Spinal cord (tissue), 10 donors: ENCODE data around the gene ESRRG. TPM values are rescaled to one million over a fixed set of nuclear protein-coding genes. Genes with fewer than 3 reads are reported as not detected.
A peak's percentile ranks its signal among the peaks of the same experiment; 100 is the strongest.
"Not testable (repeated sequence)": the region's sequence is repeated elsewhere in the genome, so short reads cannot be mapped to it uniquely, and the experiment has no call there.

Experiments used
- DNase-seq, 6 donors: peaks; one replicate each; pipeline versions ENCODE4 v3.0.0 to v3.0.0-alpha.2; 2013 to 2015; ENCODE audit warnings: low spot score in 6 of 6, low read depth in 4 of 6
- H3K27ac ChIP-seq: one replicate; pipeline ENCODE4 v1.5.1; 2013; ENCODE audit warnings: low read depth, low read length, control low read depth
- H3K27me3 ChIP-seq: one replicate; pipeline ENCODE4 v1.6.1; 2013; ENCODE audit warnings: low read length; ENCODE audit not compliant: control insufficient read depth, insufficient read depth
- H3K36me3 ChIP-seq: one replicate; pipeline ENCODE4 v1.6.1; 2013; ENCODE audit warnings: low read length; ENCODE audit not compliant: control insufficient read depth, insufficient read depth
- H3K4me1 ChIP-seq: one replicate; pipeline ENCODE4 v1.6.1; 2013; ENCODE audit warnings: low read length; ENCODE audit not compliant: control insufficient read depth, insufficient read depth
- H3K4me3 ChIP-seq: one replicate; pipeline ENCODE4 v1.5.1; 2013; ENCODE audit warnings: low read depth, low read length, control low read depth
- H3K9me3 ChIP-seq: one replicate; pipeline ENCODE4 v1.6.1; 2013; ENCODE audit warnings: low read length; ENCODE audit not compliant: control insufficient read depth, insufficient read depth
- WGBS: methylation state at CpG from one replicate; pipeline ENCODE4 v1.1.5; 2013; ENCODE audit warnings: missing lambda C conversion rate; ENCODE audit not compliant: insufficient coverage; 5-methylcytosine and 5-hydroxymethylcytosine counted together
- polyA plus RNA-seq, 2 donors: library from polyadenylated mRNA; unstranded; fragments of 120-200 nt; gene quantifications; one replicate each; pipeline ENCODE4 v1.2.1, GENCODE V29; 2013; ENCODE audit not compliant: insufficient read length in 2 of 2
- total RNA-seq, 2 donors: library from RNA; depleted of rRNA in 1 of 2; stranded (reverse); fragments of 120-200 nt in 1 of 2; fragments of >200 nt in 1 of 2; gene quantifications; one replicate each; pipeline versions ENCODE4 v1.2.3 to v1.2.4, GENCODE V29; 2013 to 2014
- donor health status: healthy.

The ESRRG gene
- total and polyA plus RNA-seq, 4 donors = 14.1 to 48.4 (median 34.8) TPM

DNA sequence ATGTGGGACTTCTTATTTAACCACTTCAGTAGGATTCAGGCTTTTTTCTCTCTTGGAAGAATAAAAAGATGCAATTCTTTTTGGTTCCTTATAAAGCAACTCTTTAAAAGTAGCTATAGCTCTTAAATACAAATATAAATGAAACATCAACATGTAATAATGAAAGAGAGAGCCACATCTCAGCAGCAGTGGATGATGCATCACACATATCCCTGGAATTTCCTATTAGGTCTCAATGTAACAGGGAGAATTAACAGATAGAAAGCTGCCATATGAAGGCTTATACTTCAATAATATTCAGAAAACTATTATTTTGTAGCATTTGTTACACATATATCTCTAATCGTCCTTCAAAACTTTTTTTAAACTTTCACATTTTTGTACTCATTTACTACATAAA lies 181.0 kb downstream of the ESRRG start:
- no peak overlapping the region for H3K27ac ChIP-seq
- no CpG with 5 or more reads among the region's 1 CpG for WGBS
- no peaks in the 10 kb centered on the region for H3K36me3 ChIP-seq
- no peaks in the 10 kb centered on the region for H3K27me3 ChIP-seq
- H3K4me1 ChIP-seq = no peaks in the 10 kb centered on the region
- no peak for DNase-seq
- H3K4me3 ChIP-seq = no peak overlapping the region
- H3K9me3 ChIP-seq = no peaks in the 10 kb centered on the region

DNA sequence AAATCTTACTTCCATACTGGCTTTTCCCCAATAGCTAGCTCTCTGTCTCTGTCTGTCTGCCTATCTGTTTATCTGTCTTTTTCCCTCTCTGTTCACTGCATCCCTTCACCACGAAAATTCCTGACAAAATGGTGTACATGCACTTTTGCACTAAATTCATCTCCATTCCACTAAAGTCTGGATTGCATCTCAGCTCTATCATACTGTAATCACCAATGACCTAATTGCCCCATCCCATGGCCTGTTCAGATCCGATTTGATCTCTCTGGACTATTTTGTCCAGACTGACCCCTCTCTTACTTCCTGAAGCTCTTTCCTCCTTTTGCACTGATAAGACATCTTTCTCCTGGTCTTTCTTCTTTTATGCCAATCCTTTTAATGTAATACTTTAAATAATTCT lies 187.5 kb downstream of the ESRRG start:
- H3K4me3 ChIP-seq = no peak overlapping the region
- no peak for DNase-seq
- no peaks in the 10 kb centered on the region for H3K9me3 ChIP-seq
- no peaks in the 10 kb centered on the region for H3K4me1 ChIP-seq
- H3K36me3 ChIP-seq = no peaks in the 10 kb centered on the region
- H3K27me3 ChIP-seq = no peaks in the 10 kb centered on the region
- H3K27ac ChIP-seq = no peak overlapping the region
- 93% methylated on average over 2 of the region's 2 CpGs for WGBS

DNA sequence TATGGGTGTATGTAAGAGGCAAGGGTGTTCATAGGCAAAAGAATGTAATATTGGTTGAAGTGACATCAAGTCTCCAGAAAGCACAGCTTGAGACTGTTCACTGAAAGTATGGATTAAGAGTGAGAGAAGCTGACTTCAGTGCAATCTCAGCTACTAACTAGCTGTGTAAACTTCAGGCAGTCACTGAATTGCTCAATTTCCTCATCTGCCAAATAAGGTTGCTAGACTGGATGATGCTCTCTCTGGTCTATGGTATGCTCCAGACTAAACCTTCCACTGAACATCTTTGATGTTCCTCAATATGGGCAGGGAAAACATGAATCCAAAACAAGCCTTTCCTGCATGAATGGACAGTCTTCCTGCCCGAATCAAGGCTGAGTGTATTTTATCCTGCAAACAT lies 188.2 kb downstream of the ESRRG start:
- H3K4me3 ChIP-seq = no peak overlapping the region
- no peak overlapping the region for H3K27ac ChIP-seq
- H3K36me3 ChIP-seq = no peaks in the 10 kb centered on the region
- no CpG with 5 or more reads among the region's 1 CpG for WGBS
- no peaks in the 10 kb centered on the region for H3K9me3 ChIP-seq
- no peak for DNase-seq
- H3K4me1 ChIP-seq = no peaks in the 10 kb centered on the region
- no peaks in the 10 kb centered on the region for H3K27me3 ChIP-seq

DNA sequence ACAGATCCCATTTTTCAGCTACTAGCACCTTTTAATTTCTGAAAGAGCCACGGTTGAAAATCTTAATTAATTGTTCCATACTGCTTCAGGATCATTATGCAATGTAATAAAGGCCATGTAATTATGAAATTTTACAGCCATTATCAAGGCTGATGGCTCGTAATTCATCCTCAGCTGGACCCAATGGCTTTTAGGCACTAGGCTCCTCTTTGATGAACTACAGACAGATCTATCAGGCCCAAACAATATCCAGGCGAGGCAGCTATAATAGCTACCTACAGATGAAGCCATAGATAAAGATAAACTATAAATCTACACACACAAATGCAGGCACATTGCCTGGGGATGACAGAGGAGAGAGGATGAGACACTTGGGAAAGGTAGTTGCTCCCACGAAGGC lies 189.5 kb downstream of the ESRRG start:
- Histone ChIP-seq H3K9me3 (no peaks in the 10 kb centered on the region), H3K27ac (no peak overlapping the region), H3K27me3 (no peaks in the 10 kb centered on the region), H3K4me3 (no peak overlapping the region), H3K4me1 (no peaks in the 10 kb centered on the region), H3K36me3 (no peaks in the 10 kb centered on the region)
- WGBS = 100% methylated on average over 1 of the region's 4 CpGs
- peak in 1 of 6 donors; percentile 70 for DNase-seq

DNA sequence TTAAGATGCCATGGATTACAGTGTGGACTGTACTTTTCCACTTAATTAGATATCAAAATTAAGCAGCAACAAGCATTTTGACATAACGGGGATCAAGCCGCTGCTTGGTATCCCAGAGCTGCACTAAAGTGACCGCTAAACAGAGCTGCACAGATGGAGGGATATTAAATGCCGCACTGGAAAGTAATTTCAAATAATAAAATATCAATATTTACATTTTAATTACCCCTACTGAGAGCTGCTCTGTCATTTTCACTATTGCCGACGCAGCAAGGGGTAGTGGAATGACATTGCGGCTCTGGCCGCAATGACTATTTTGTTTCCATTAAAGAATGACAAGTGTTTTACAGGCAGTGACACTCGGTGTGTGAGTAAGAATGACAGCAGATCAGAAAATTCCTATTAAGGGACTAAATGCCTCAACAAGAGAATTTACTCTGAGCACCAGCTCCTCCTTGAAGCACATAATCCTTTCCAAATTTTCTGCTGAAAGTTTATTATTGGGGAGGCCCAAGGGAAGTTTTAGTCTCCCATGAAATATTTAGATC lies 190.9 kb downstream of the ESRRG start:
- no peaks in the 10 kb centered on the region for H3K36me3 ChIP-seq
- no peaks in the 10 kb centered on the region for H3K27me3 ChIP-seq
- H3K4me1 ChIP-seq = no peaks in the 10 kb centered on the region
- WGBS = no CpG with 5 or more reads among the region's 9 CpGs
- no peak overlapping the region for H3K27ac ChIP-seq
- H3K4me3 ChIP-seq = no peak overlapping the region
- no peaks in the 10 kb centered on the region for H3K9me3 ChIP-seq
- DNase-seq = peak in 3 of 6 donors; percentile 7 to 93 (median 42)

DNA sequence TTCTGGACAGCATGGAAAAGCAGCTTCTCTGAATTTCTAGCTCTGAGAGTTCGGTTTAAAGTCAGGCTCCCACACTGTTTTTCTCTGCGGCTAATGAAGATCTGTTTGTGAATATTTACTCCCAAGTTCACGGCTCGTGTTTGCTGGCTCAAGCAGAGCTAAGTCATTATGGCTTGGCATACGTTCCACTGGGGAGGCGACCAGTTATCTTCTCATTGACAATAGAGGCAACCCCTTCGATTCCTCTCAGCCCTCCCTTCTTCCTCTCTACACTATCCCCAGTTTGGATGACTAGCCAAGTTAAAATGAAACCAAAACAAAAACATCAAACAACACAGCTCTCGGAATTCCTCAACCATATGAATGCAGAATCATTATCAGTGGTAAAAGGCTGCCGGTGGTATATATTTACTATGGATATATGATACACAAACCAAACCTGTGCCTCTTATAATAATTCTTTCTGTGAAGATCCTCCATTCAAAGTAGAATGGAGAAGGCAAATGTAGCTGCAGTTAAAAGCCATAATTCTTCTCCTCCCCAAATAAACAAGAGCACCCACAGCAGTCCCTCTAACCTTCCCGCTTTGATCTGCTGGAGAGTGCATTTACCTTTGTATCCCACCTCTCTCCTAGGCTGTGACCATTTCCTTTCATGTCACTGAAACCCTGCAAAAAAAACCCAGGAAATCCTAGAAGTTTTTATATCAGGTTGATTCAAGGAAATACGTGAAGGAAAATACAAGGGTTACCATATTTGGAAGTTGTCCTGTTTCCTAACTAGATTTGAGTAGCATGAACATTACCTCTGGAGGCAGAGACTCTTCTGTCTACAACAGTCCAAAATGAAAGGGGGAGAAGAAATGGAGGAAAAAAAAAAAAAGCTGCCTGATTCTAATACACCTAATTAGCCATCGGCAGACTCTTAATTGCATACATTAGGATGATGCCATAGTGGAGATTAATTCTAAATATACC lies 191.7 kb downstream of the ESRRG start:
- H3K27me3 ChIP-seq = no peaks in the 10 kb centered on the region
- no peaks in the 10 kb centered on the region for H3K36me3 ChIP-seq
- no peak overlapping the region for H3K4me3 ChIP-seq
- no peaks in the 10 kb centered on the region for H3K4me1 ChIP-seq
- peak in 3 of 6 donors; percentile 9 to 64 (median 54) for DNase-seq
- no peak overlapping the region for H3K27ac ChIP-seq
- WGBS = 16% methylated on average over 8 of the region's 12 CpGs
- H3K9me3 ChIP-seq = no peaks in the 10 kb centered on the region

DNA sequence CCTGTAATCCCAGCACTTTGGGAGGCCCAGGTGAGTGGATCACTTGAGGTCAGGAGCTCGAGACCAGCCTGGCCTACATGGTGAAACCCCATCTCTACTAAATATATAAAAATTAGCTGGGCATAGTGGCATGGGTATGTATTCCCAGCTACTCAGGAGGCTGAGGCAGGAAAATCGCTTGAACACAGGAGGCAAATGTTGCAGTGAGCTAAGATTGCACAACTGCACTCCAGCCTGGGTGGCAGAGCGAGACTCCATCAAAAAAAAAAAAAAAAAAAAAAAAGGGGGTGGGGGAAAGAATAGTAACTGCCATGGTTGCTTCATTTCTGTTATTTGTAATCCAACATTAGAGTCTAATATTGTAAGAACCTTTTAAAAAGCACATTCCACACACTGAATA lies 193.4 kb downstream of the ESRRG start:
- not testable (repeated sequence) for H3K4me1 ChIP-seq, H3K4me3 ChIP-seq, H3K9me3 ChIP-seq, DNase-seq, H3K27me3 ChIP-seq, H3K27ac ChIP-seq, H3K36me3 ChIP-seq
- 86% methylated on average over 1 of the region's 3 CpGs for WGBS

DNA sequence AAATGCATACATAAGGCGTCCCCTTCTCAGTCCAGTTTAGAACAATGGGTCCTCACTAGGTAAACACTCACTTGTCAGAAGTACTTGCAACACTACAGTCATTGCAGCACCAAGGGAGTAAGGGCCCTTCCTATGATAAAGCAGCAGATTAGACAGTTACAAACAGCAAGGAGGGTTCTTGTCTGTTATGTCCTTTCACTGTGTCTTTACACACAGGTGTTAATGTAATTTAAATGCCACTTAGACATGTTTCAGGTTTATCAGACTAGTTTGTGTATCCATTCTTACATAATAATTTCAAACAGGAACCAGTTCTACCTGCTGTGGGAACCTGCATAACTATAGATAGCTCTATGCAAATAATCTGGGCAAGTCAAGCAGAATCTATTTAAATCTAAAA lies 194.4 kb downstream of the ESRRG start:
- H3K4me3 ChIP-seq = no peak overlapping the region
- no peaks in the 10 kb centered on the region for H3K9me3 ChIP-seq
- DNase-seq = no peak
- no peaks in the 10 kb centered on the region for H3K27me3 ChIP-seq
- 50% methylated on average over 1 of the region's 1 CpG for WGBS
- no peak overlapping the region for H3K27ac ChIP-seq
- H3K4me1 ChIP-seq = no peaks in the 10 kb centered on the region
- no peaks in the 10 kb centered on the region for H3K36me3 ChIP-seq

DNA sequence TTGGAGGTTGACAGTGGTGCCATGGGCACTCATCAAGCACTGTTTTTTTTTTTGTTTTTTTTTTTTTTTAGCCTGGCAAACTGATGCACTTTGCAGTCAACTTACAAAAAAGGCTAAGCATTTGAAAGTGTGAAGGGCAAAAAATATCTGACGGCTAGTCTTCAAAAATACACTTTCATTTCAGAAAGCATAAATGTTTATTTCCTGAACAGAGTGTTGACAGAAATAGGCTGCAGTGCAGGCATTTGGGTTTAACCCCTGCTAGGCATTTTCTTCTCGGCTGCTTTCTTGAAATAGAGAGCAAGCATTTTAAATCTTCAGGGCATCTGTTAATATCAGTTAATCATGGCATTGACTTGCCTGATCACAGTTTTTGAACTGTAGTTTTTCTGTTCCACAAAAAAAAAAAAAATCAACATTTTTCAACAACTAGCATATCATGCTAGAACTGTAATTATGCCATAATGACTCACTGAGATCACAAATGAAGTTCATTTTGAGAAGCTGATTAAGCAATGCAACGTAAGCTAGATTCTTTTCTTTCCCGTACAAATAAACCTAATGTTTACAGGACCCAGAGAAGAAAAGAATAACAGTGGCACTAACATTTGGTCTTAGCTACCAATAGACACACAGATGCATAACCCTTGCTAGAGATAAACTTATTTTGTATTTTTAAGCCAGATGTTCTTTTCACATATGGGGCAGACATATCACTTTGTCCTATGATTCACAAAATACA lies 199.6 kb downstream of the ESRRG start:
- no peak overlapping the region for H3K27ac ChIP-seq
- no peaks in the 10 kb centered on the region for H3K9me3 ChIP-seq
- H3K4me1 ChIP-seq = no peaks in the 10 kb centered on the region
- no CpG with 5 or more reads among the region's 4 CpGs for WGBS
- peaks cover 3% of the 10 kb centered on the region for H3K27me3 ChIP-seq
- H3K4me3 ChIP-seq = no peak overlapping the region
- DNase-seq = peak in 1 of 6 donors; percentile 8
- no peaks in the 10 kb centered on the region for H3K36me3 ChIP-seq
